Measurements from ENCODE around the gene NIPAL4.

DNA sequence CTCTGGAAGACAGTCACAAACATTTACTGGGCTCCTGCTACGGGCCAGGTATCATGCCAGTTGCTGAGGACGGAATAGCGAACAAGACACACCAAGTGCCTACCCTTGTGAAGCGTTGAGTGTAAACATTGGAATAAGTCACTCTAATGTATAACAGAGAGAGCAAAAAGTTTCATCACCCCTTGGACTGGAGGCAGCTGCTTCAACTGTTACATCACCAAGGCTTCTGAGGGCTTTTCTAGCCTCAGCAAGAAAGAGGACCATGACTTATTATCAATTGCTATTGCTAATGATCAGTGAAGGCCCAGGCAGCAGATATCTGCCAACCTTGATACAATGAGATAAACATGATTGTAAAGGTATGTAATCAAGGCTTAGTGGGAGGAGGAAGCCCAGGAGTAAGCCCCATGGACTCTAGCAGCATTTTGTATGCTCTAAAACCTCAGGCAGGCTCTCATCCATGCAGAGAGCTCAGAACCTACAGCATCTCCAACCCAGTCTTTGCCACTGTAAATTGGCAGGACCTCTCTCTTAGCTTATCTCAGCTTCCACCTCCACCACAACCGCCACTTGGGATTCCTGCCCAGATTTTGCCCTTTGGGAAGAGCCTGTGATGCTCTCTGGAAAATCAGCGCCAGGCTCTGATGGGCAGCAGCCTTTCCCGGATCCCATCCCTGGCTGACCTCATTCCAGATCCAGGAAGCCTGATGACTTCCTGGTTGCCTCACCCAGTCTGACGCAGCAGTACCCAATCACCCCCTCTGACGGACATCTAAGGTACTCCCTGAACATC lies 61.1 kb downstream of the NIPAL4 start:
- TF ChIP-seq, protein P1, sequence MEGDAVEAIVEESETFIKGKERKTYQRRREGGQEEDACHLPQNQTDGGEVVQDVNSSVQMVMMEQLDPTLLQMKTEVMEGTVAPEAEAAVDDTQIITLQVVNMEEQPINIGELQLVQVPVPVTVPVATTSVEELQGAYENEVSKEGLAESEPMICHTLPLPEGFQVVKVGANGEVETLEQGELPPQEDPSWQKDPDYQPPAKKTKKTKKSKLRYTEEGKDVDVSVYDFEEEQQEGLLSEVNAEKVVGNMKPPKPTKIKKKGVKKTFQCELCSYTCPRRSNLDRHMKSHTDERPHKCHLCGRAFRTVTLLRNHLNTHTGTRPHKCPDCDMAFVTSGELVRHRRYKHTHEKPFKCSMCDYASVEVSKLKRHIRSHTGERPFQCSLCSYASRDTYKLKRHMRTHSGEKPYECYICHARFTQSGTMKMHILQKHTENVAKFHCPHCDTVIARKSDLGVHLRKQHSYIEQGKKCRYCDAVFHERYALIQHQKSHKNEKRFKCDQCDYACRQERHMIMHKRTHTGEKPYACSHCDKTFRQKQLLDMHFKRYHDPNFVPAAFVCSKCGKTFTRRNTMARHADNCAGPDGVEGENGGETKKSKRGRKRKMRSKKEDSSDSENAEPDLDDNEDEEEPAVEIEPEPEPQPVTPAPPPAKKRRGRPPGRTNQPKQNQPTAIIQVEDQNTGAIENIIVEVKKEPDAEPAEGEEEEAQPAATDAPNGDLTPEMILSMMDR (IDR thresholded peaks at IDR 0.05), result no peak
- TF ChIP-seq POLR2A (IDR thresholded peaks at IDR 0.05), result no peak
